Common myeloid progenitor, CD34-positive (primary cell): Measurements from ENCODE around the gene ANKIB1.
A peak's percentile ranks its signal among the peaks of the same experiment; 100 is the strongest.

ENCODE experiments used
- CTCF ChIA-PET: fragments of 350-600 bp; sonication (Branson Sonifier 250); formaldehyde crosslinking; loops from one replicate; lab custom pipeline; 2021; ENCODE audit warnings: antibody characterized with exemption; lab: Charles Lee
- POLR2A ChIA-PET: fragments of 350-600 bp; sonication (Branson Sonifier 250); formaldehyde crosslinking; loops from one replicate; lab custom pipeline; 2021; ENCODE audit warnings: antibody characterized with exemption; lab: Charles Lee
- DNase-seq, 3 donors: peaks; one replicate each; pipeline versions ENCODE4 v3.0.0 to v3.0.0-alpha.2; 2013
- H3K27ac ChIP-seq, 2 experiments: 1 replicate in 1 of 2; 2 replicates in 1 of 2; pipeline ENCODE4 v1.7.0; 2013; ENCODE audit warnings: inconsistent platforms in 2 of 2, low read length in 2 of 2, mild to moderate bottlenecking in 2 of 2, low read depth in 1 of 2, moderate library complexity in 1 of 2; ENCODE audit not compliant: severe bottlenecking in 2 of 2, insufficient read depth in 1 of 2, poor library complexity in 1 of 2
- H3K27me3 ChIP-seq, 5 experiments: replicated peaks in 2 of 5; 1 replicate in 3 of 5; 2 replicates in 2 of 5; pipeline versions ENCODE4 v1.6.1 to v1.7.0; 2013; ENCODE audit warnings: low read length in 4 of 5, mild to moderate bottlenecking in 2 of 5, moderate library complexity in 2 of 5, inconsistent platforms in 1 of 5; ENCODE audit not compliant: insufficient read depth in 5 of 5, control insufficient read depth in 4 of 5
- H3K36me3 ChIP-seq, 4 experiments: 1 replicate in 2 of 4; 2 replicates in 2 of 4; pipeline versions ENCODE4 v1.6.1 to v1.7.0; 2013; ENCODE audit warnings: low read length in 3 of 4, control low read depth in 1 of 4, mild to moderate bottlenecking in 1 of 4; ENCODE audit not compliant: control insufficient read depth in 4 of 4, insufficient read depth in 4 of 4
- H3K4me1 ChIP-seq, 4 experiments: 1 replicate in 3 of 4; 2 replicates in 1 of 4; pipeline versions ENCODE4 v1.6.1 to v1.7.1; 2013; ENCODE audit warnings: low read length in 3 of 4, mild to moderate bottlenecking in 3 of 4, control low read depth in 1 of 4, inconsistent platforms in 1 of 4, moderate library complexity in 1 of 4; ENCODE audit not compliant: control insufficient read depth in 4 of 4, insufficient read depth in 4 of 4; ENCODE audit errors: control extremely low read depth in 1 of 4
- H3K4me3 ChIP-seq, 7 experiments: 1 replicate in 4 of 7; 2 replicates in 3 of 7; pipeline versions ENCODE4 v1.5.1 to v1.7.0; 2013; ENCODE audit warnings: mild to moderate bottlenecking in 7 of 7, low read length in 6 of 7, moderate library complexity in 6 of 7, inconsistent platforms in 2 of 7, low read depth in 2 of 7, control low read depth in 1 of 7; ENCODE audit not compliant: insufficient read depth in 4 of 7, control insufficient read depth in 1 of 7; ENCODE audit errors: extremely low read depth in 1 of 7
- H3K9me3 ChIP-seq, 5 experiments: 1 replicate in 4 of 5; 2 replicates in 1 of 5; pipeline versions ENCODE4 v1.6.1 to v1.7.1; 2013; ENCODE audit warnings: low read length in 4 of 5, mild to moderate bottlenecking in 2 of 5, inconsistent platforms in 1 of 5, low read depth in 1 of 5, moderate library complexity in 1 of 5; ENCODE audit not compliant: control insufficient read depth in 4 of 5, insufficient read depth in 2 of 5; ENCODE audit errors: control extremely low read depth in 1 of 5
- WGBS: methylation state at CpG from one replicate; pipeline ENCODE4 v1.1.5; 2013; ENCODE audit not compliant: insufficient coverage; 5-methylcytosine and 5-hydroxymethylcytosine counted together

The ANKIB1 gene

GRCh38 chr7:92228100-92228499 is 17.7 kb upstream of the ANKIB1 start:
- Histone ChIP-seq H3K4me3 (no peak overlapping the region), H3K27ac (no peak overlapping the region), H3K36me3 (peaks cover 9 to 68% (median 32%) of the 10 kb centered on the region in 4 experiments), H3K9me3 (peaks cover 0 to 5% (median 0%) of the 10 kb centered on the region in 5 experiments), H3K27me3 (no peaks in the 10 kb centered on the region), H3K4me1 (no peaks in the 10 kb centered on the region)
- no peak for DNase-seq
- WGBS: 100% methylated on average over 2 of the region's 2 CpGs
- CTCF ChIA-PET: interaction anchor here (1.4 kb wide), 1 partner anchor 66 kb away, joined by 3 read pairs; no protein-coding TSS in a partner anchor
- POLR2A ChIA-PET: no interaction called here

GRCh38 chr7:92228742-92229141 is 17.0 kb upstream of the ANKIB1 start:
- Histone ChIP-seq H3K36me3 (peaks cover 6 to 70% (median 31%) of the 10 kb centered on the region in 4 experiments), H3K27ac (no peak overlapping the region), H3K4me1 (no peaks in the 10 kb centered on the region), H3K9me3 (peaks cover 0 to 5% (median 0%) of the 10 kb centered on the region in 5 experiments), H3K27me3 (no peaks in the 10 kb centered on the region), H3K4me3 (no peak overlapping the region)
- no peak for DNase-seq
- WGBS: 86% methylated on average over 1 of the region's 2 CpGs
- CTCF ChIA-PET: no interaction called here
- POLR2A ChIA-PET: no interaction called here

- POLR2A ChIA-PET: no interaction called here
Observed at GRCh38 chr7:92230547-92230946, 15.2 kb upstream of the ANKIB1 start.

GRCh38 chr7:92242972-92243371 is 2.8 kb upstream of the ANKIB1 start:
- CTCF ChIA-PET: no interaction called here

More at GRCh38 chr7:92230547-92230946, 15.2 kb upstream of the ANKIB1 start:
- H3K4me1 ChIP-seq: no peaks in the 10 kb centered on the region
- peaks cover 6 to 72% (median 37%) of the 10 kb centered on the region in 4 experiments for H3K36me3 ChIP-seq
- peaks cover 0 to 5% (median 0%) of the 10 kb centered on the region in 5 experiments for H3K9me3 ChIP-seq
- H3K27me3 ChIP-seq: no peaks in the 10 kb centered on the region
- no peak for DNase-seq
- 94% methylated on average over 2 of the region's 2 CpGs for WGBS
- H3K27ac ChIP-seq: no peak overlapping the region
- no peak overlapping the region for H3K4me3 ChIP-seq
- CTCF ChIA-PET: no interaction called here

DNA sequence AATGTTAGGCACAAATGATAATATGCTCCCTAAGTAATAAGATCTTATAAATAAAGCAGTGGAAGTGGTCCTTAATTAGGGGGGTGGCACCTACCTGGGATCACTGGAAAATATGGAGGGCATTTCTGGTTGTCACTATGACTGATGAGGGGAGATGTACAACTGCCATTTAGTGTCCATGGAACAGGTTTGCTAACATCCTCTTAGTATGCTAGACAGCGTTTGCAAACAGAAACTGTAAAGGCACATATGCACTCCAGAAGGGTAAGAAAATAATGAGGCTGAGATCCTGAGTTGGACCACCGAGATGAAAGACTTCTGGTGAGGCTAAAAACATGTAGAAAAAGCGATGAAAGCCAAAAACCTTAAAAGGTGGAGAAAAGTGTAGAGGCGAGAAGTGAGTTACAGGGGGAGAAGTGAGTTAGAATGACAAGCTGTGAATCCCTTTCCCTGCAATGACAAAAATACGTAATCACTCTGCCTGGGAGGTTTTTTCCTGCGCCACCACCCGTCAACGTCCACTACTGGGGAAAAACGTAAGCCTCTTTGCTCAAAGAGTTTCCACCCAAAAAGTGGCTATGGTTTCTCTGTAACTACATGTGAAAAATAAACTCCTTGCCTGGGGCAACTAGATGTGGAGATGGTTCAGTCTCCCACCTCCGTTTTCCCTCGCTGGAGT is 827 bp upstream of the ANKIB1 start:
- Histone ChIP-seq H3K36me3 (peaks cover 6 to 15% (median 10%) of the 10 kb centered on the region in 4 experiments), H3K4me1 (peaks cover 16 to 36% (median 25%) of the 10 kb centered on the region in 4 experiments), H3K4me3 (peak overlapping the region; percentile 70 to 100 (median 91)), H3K27ac (peak overlapping the region; percentile 94 to 96), H3K9me3 (no peaks in the 10 kb centered on the region), H3K27me3 (no peaks in the 10 kb centered on the region)
- 0% methylated on average over 11 of the region's 11 CpGs for WGBS
- DNase-seq: peak; percentile 37 to 61 (median 58)
- ChIA-PET POLR2A (interaction anchor here (0.6 to 0.9 kb wide), 2 partner anchors 10 to 103 kb away, joined by 3 read pairs; no protein-coding TSS in a partner anchor), CTCF (interaction anchor here (1.1 to 1.6 kb wide), 5 partner anchors 15 to 201 kb away, joined by 3 to 4 read pairs (median 4); no protein-coding TSS in a partner anchor)

More at GRCh38 chr7:92242972-92243371, 2.8 kb upstream of the ANKIB1 start:
- no peaks in the 10 kb centered on the region for H3K27me3 ChIP-seq
- H3K36me3 ChIP-seq: peaks cover 7 to 31% (median 18%) of the 10 kb centered on the region in 4 experiments
- WGBS: no CpG with 5 or more reads among the region's 6 CpGs
- H3K27ac ChIP-seq: no peak overlapping the region
- peak in 1 of 3 donors; percentile 13 for DNase-seq
- H3K4me3 ChIP-seq: no peak overlapping the region
- H3K9me3 ChIP-seq: no peaks in the 10 kb centered on the region
- POLR2A ChIA-PET: no interaction called here
- H3K4me1 ChIP-seq: peaks cover 13 to 32% (median 23%) of the 10 kb centered on the region in 4 experiments

GRCh38 chr7:92246360-92247101 is 757 bp downstream of the ANKIB1 start:
- Histone ChIP-seq H3K27ac (peak overlapping the region; percentile 40 to 96), H3K4me1 (peaks cover 16 to 36% (median 25%) of the 10 kb centered on the region in 4 experiments), H3K9me3 (no peaks in the 10 kb centered on the region), H3K27me3 (no peaks in the 10 kb centered on the region), H3K4me3 (peak overlapping the region; percentile 70 to 100 (median 91)), H3K36me3 (no peaks in the 10 kb centered on the region)
- POLR2A ChIA-PET: interaction anchor here (0.8 to 0.9 kb wide), 2 partner anchors 8 to 12 kb away, joined by 3 read pairs; no protein-coding TSS in a partner anchor
- DNase-seq: peak; percentile 34 to 80 (median 68)
- WGBS: 0% methylated on average over 21 of the region's 35 CpGs
- CTCF ChIA-PET: interaction anchor here (0.6 to 1.8 kb wide), 12 partner anchors 10 to 201 kb away, joined by 3 to 7 read pairs (median 4); partner anchors contain the start of gene GATAD1
